ENCODE data around the gene FXYD3. TPM values are rescaled to one million over a fixed set of nuclear protein-coding genes. Genes with fewer than 3 reads are reported as not detected.

FXYD3 gene
- total RNA-seq, 1 donor from 2014 or later: not detected

DNA sequence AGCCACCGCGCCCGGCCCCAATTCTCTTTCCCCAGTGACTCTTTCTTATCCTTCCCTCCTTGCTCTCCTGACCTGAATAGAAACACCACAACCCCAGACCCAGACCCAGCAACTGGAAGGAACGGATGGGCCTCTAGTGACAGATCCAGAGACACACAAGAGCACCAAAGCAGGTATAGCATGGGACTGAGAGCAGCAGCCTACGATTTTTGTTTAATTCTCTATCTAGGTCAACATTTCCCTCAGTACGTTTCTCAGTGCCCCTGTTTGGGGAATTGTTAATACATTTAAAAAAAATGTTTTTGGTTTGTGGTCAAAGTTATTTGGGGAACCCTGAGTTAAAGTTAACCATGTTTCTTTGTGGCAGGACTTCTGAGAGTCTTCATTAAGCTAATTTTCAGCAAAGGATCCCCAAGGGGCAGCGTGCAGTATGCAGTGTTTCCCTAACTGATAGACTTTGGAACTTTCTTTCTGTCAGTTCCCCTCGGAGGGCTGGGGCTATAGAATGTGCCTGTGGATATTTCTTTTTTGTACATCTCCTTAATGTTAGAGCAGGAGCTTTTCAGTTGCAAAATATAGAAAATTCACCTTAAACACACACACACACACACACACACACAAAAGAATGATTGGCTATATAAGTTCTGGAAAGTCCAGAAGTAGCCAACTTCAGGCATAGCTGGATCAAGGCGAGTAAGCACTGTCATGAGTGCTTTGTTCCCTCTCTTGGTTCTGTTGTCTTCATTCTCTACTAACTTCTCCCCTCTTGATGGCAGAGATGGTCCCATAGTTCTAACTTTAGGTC is 45.2 kb downstream of the FXYD3 start:
- DNase-seq (ENCODE audit: low read depth): no peak
- no peak overlapping the region for H3K4me3 ChIP-seq (ENCODE audit: low read depth, low read length)
- TF ChIP-seq, protein P1, sequence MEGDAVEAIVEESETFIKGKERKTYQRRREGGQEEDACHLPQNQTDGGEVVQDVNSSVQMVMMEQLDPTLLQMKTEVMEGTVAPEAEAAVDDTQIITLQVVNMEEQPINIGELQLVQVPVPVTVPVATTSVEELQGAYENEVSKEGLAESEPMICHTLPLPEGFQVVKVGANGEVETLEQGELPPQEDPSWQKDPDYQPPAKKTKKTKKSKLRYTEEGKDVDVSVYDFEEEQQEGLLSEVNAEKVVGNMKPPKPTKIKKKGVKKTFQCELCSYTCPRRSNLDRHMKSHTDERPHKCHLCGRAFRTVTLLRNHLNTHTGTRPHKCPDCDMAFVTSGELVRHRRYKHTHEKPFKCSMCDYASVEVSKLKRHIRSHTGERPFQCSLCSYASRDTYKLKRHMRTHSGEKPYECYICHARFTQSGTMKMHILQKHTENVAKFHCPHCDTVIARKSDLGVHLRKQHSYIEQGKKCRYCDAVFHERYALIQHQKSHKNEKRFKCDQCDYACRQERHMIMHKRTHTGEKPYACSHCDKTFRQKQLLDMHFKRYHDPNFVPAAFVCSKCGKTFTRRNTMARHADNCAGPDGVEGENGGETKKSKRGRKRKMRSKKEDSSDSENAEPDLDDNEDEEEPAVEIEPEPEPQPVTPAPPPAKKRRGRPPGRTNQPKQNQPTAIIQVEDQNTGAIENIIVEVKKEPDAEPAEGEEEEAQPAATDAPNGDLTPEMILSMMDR (conservative IDR thresholded peaks at IDR 0.05; ENCODE audit: low read depth, low read length): no peak

GRCh38 chr19:35161434-35161743 is 45.8 kb downstream of the FXYD3 start:
- TF ChIP-seq, protein P1 (conservative IDR thresholded peaks at IDR 0.05; ENCODE audit: low read depth, low read length): no peak
- no peak overlapping the region for H3K4me3 ChIP-seq (ENCODE audit: low read depth, low read length)
- DNase-seq (ENCODE audit: low read depth): no peak

DNA sequence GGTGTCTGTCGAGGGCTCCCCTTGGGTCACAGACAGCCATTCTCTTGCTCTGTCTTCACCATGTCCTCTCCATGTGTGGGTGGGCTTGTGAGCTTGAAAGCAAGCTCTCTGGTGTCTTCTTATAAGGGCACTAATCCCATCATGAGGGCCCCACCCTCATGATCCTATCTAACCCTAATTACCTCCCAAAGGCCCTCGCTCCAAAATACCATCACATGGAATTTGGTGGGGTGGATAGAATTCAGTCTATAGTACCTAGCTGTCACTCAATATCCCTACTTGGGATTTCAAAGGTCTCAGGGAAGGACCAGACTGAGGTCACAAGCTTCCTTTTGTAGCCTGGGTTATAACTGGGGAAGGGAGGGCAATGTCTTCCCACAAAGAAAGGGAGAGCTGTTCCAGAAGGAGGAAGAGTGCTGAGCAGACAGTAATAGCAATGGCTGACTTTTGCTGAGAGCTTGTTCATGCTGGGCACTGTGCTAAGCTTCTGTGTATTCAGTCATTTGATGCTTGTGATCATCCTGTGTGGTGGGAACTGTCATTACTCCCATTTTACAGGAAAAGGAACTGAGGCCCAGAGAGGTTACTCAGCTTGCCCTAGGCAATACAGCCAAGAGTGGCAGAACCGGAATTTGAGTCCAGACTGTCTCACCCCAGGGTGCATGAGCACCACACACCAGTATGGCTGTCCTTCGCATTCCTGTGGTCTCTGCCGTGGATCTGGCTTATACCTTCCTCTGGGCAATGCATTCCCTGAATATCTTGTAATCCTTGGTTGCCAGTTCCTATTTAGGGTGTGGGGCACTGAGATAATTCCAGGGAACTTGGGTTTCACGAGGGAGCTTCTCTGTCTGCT is 47.1 kb downstream of the FXYD3 start:
- no peak for DNase-seq (ENCODE audit: low read depth)
- no peak overlapping the region for H3K4me3 ChIP-seq (ENCODE audit: low read depth, low read length)
- TF ChIP-seq, protein P1 (conservative IDR thresholded peaks at IDR 0.05; ENCODE audit: low read depth, low read length): no peak

- TF ChIP-seq, protein P1 (conservative IDR thresholded peaks at IDR 0.05; ENCODE audit: low read depth, low read length): no peak
- H3K4me3 ChIP-seq (ENCODE audit: low read depth, low read length): no peak overlapping the region
- DNase-seq (ENCODE audit: low read depth): no peak
These were observed 48.8 kb downstream of the FXYD3 start for GRCh38 chr19:35164418-35164817.

- no peak for DNase-seq (ENCODE audit: low read depth)
- TF ChIP-seq, protein P1 (conservative IDR thresholded peaks at IDR 0.05; ENCODE audit: low read depth, low read length): no peak
- H3K4me3 ChIP-seq (ENCODE audit: low read depth, low read length): no peak overlapping the region
These were observed 49.8 kb downstream of the FXYD3 start for GRCh38 chr19:35165200-35166058.

GRCh38 chr19:35166100-35167063 is 50.8 kb downstream of the FXYD3 start:
- no peak overlapping the region for H3K4me3 ChIP-seq (ENCODE audit: low read depth, low read length)
- no peak for DNase-seq (ENCODE audit: low read depth)
- TF ChIP-seq, protein P1 (conservative IDR thresholded peaks at IDR 0.05; ENCODE audit: low read depth, low read length): no peak
